ENCODE measurements around the gene NINJ1.

Gene NINJ1

DNA sequence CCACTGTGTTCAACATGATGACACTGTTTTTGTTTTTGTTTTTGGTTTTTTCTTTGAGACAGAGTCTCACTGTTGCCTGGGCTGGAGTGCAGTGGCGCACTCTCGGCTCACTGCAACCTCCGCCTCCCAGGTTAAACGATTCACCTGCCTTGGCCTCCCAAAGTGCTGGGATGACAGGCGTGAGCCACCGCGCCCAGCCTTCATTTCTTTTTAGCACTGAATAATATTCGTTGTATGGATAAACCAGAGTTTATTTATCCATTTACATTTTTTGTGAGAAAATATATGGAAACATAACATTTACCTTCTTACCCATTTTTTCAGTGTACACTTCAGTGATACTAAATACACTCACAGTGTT is 33.8 kb downstream of the NINJ1 start:
- DNase-seq (ENCODE audit: low read depth, low spot score): no peak

GRCh38 chr9:93099551-93100275 is 34.3 kb downstream of the NINJ1 start:
- no peak for DNase-seq (ENCODE audit: low read depth, low spot score)

GRCh38 chr9:93098236-93098946 is 35.7 kb downstream of the NINJ1 start:
- DNase-seq (ENCODE audit: low read depth, low spot score): peak; percentile 94

- no peak for DNase-seq (ENCODE audit: low read depth, low spot score)
These were observed 36.4 kb downstream of the NINJ1 start for GRCh38 chr9:93097511-93098201.

- no peak for DNase-seq (ENCODE audit: low read depth, low spot score)
These were observed 37.2 kb downstream of the NINJ1 start for GRCh38 chr9:93096811-93097382.

- no peak for DNase-seq (ENCODE audit: low read depth, low spot score)
These were observed 37.8 kb downstream of the NINJ1 start, which contains the start of gene CARD19 for GRCh38 chr9:93096131-93096802. TSS of gene CARD19 (plus strand) at chr9:93096217. CDS start at chr9:93096346, 129 bp downstream.

DNA sequence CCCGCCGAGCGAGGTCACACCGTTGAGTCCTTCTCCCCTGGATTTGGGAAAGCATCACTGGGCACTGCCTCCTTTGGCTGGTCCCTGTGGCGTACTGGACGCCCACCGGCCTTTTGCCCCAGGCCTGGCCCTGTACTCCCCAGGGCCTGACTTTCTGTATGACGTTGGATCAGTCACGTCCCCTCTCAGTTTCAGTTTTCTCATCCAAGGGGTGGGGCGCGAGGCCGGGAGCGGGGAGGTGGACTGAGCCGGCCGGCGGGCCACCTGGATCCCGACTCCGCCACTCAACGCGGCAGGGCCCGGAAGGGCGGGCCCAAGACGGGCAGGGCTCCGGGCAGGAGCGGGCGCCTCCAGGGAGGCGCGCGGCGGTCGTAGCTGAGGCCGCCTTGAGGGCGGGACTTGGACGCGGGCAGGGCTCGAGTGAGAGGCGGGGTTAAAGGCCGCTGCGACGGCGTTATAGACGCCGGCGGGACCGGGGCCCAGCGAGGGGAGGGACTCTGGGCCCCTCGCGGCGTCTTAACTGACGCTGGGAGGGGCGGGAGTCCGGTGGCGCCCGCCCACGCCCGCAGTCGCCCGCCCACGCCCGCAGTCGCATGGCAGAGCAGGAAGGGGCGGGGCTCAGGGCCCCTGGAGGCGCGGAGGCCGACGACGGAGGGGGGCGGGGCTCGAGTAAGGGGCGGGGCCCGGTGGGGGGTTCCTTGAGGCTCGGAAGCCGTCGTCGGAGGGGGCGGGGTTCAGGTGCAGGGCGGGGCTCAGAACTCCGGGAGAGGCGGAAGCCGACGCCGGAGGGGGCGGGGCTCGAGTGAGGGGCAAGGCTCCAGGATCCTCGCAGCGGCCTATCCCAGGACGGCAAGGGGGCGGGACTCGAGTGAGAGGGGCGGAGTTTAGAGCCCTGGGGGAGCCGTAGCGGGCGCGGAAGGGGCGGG is 38.6 kb downstream of the NINJ1 start:
- DNase-seq (ENCODE audit: low read depth, low spot score): peak; percentile 94

DNA sequence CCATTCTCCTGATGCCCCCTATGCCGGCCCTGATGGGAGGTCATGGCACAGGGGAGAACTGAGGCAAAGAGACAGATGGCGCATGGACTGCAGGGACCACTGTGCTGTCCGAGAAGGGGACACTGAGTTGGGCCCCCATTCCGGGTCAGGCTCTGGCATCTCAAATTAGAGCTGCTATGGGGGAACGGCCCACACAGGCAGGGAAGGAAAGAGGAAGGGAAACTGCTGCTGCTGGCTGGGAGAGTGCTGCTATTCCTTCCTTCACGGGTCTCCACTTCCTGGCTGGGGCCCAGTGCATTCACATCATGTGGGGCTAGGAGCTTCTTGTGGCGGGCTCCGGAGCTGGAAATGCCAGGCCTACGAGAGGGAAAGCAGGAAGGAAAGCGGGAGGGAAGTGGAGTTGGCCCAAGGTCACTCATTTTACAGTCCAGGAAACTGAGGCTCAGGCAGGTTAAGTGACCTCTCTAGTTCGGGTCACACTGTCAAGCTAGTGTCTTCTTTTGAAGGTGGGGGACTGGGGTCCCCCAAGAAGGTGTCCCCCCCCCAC is 39.3 kb downstream of the NINJ1 start:
- no peak for DNase-seq (ENCODE audit: low read depth, low spot score)

GRCh38 chr9:93093877-93094657 is 40.0 kb downstream of the NINJ1 start:
- DNase-seq (ENCODE audit: low read depth, low spot score): no peak

DNA sequence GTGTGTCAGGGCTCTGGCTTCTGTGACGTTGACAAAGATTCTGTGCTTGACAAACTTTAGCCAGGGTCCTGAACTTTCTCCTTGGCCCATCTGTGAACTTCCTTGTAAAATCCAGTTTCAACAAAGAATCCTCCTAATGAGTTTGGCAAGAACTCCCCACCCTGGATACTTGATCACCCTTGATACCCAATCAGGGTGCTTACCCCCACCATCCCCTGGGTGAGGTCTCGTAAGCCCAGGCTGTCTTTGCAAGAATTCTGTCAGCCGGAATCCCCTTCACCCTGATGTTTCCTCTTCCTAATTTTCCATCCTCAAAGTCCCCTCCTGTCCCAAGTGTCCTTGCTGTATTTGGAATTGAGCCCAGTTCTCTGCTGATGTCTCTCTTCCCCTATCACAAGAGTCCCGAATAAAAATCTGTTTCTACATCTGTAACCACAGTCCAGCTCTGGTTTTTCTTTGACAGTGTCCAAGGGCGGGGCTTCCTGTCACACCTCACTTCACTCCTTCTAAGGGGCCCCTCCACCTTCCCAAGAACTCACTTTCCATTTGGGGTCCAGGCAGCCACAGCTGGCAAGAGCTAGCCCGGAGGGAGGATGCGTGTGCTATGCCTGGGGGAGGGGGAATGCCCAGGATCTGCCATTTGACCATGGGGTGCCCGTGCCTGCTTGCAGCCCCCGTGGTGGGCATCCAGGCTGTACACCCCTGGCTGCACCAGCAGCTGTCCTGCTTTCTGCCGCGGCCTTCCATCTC is 40.7 kb downstream of the NINJ1 start:
- DNase-seq (ENCODE audit: low read depth, low spot score): no peak

DNA sequence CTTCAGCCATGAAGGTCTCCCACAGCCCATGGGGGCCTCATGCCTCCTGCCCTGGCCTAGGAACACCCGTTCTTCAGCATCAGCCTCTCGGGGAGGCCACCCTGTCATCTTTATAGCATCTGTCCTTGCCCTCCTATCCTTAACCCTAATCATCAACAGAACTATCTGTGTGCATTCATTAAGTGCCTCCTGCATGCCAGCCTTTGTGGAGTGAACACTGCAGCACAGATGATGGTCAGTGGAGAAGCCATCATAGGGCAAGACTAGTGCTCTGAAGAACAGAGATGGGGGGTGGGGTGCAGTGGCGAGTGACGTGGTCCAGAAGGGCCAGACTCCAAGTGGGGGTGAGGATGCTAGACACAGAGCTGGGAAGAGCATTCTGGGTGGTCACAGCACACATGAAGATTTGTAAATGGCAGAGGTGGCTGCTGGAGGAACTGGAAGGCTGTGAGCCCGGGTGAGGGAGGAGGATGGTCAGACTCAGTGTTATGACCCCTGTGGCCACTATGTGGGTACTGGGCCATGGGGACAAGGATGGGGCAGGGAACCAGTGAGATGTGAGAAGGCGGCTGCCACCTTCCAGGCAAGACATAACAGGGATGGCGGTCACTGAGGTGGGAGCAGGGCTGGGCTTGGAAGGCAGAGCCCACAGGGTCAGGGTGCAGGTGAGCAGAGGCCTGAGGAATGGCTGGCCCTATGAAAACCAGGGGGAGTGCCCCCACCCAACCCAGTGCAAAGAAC is 41.6 kb downstream of the NINJ1 start:
- no peak for DNase-seq (ENCODE audit: low read depth, low spot score)

- no peak for DNase-seq (ENCODE audit: low read depth, low spot score)
These were observed 42.5 kb downstream of the NINJ1 start for GRCh38 chr9:93091453-93092081.

GRCh38 chr9:93091056-93091452 is 43.0 kb downstream of the NINJ1 start:
- DNase-seq (ENCODE audit: low read depth, low spot score): no peak

DNA sequence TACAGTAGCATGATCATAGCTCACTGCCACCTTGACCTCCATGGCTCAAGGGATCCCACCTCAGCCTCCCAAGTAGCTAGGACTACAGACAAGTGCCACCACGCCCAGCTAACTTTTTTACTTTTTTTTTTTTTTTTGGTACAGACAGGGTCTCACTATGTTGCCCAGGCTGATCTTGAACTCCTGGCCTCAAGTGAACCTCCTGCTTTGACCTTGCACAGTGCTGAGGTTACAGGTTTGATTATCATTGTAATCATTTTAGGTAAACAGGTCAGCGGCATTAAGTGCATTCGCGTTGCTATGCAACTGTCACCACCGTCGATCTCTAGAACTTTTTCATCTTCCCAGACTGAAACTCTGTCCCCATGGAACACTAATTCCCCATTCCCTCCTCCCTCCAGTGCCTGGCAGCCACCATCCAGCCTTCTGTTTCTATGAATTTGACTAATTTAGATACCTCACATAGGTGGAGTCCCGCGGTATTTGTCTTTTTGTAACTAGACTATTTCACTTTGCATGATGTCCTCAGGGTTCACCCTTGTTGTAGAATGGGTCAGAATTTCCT is 43.9 kb downstream of the NINJ1 start:
- DNase-seq (ENCODE audit: low read depth, low spot score): no peak

GRCh38 chr9:93089481-93089991 is 44.5 kb downstream of the NINJ1 start:
- DNase-seq (ENCODE audit: low read depth, low spot score): no peak

DNA sequence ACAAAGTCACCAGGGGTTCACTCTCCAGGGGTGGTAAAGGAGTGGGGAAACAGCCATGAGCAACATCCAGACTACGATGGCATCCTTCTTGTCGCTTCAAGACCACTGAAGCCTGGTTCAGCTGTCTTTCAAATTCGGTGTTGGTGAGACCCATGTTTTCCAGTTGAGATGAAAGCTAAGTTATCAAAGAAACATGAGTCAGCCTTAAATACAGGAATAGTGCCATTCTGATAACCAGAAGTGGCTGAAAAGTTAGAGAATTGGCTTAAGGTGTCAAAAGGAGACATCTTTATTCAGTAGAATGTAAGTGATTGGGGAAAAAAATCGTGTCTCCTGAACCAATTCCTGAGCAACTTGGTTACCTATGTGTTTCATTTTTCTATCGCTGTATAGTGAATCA is 45.0 kb downstream of the NINJ1 start:
- no peak for DNase-seq (ENCODE audit: low read depth, low spot score)

DNA sequence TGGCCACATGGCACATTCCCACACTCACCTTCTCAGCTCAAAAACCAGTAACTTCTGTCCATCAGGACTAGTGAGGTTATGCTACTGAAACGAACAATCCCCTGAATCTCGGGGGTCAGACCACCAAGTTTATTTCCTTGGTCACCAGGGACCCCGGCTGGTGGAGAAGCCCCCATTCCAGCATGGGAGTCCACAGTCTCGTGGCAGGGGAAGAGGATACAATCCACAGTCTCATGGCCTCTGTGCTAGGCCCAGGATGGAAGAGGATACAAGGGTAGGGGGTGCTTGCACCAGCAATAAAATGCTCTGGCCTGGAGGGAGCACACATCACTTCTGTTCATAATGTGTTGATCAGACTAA is 45.4 kb downstream of the NINJ1 start:
- DNase-seq (ENCODE audit: low read depth, low spot score): no peak
